Stomach (tissue), 4 donors: ENCODE data around the gene GOLT1A.

Experiments
- POLR2AphosphoS5 ChIP-seq, 3 donors: sonication (generic); formaldehyde crosslinking; IDR thresholded peaks; one replicate each; pipeline ENCODE4 v1.6.1; 2016; ENCODE audit warnings: antibody characterized with exemption in 3 of 3
- TF ChIP-seq, protein P1 (sequence below), 7 experiments: fragments of 450-650 bp in 4 of 7; fragments of 200-600 bp in 3 of 7; sonication (generic) in 3 of 7; IDR thresholded peaks; one replicate each; pipeline ENCODE4 v1.5.1; 2016 to 2019; ENCODE audit warnings: antibody characterized with exemption in 7 of 7, control low read depth in 2 of 7, mild to moderate bottlenecking in 1 of 7

DNA sequence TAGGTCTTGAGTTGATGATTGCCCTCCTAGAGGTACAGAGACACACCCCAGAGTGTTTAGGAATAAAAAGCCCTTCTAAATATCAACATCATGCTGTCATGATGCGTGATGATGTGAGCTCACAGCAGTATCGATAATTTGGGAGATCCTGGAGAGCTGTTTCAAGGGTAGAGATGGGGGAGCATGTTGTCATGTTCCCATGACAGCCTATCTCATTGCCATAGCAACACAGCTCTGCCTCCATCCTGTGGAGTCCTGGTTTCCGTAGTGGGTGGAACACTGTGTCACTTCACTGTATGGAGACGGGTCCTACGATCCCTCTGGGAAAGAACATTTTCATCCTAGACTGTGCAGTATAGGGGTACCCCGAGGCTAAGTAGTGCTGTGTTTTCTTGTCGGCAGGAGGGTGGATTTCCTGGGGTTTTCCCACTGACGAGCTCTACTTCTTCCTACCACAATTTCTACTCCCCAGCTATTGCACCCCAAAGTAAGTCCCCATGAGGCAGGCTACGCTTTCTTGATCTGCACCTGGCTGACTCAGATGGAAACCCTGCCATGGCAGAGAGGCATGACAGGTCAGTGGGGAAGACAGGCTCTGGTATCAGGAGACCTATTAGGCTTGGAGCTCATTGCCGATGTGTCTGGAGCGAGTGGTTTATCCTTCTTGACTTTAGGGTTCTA lies 24.7 kb downstream of the GOLT1A start:
- TF ChIP-seq, protein P1, sequence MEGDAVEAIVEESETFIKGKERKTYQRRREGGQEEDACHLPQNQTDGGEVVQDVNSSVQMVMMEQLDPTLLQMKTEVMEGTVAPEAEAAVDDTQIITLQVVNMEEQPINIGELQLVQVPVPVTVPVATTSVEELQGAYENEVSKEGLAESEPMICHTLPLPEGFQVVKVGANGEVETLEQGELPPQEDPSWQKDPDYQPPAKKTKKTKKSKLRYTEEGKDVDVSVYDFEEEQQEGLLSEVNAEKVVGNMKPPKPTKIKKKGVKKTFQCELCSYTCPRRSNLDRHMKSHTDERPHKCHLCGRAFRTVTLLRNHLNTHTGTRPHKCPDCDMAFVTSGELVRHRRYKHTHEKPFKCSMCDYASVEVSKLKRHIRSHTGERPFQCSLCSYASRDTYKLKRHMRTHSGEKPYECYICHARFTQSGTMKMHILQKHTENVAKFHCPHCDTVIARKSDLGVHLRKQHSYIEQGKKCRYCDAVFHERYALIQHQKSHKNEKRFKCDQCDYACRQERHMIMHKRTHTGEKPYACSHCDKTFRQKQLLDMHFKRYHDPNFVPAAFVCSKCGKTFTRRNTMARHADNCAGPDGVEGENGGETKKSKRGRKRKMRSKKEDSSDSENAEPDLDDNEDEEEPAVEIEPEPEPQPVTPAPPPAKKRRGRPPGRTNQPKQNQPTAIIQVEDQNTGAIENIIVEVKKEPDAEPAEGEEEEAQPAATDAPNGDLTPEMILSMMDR (IDR thresholded peaks at IDR 0.05), result no peak
- TF ChIP-seq POLR2AphosphoS5 (IDR thresholded peaks at IDR 0.05), result no peak
